HG03159 (cell line): ENCODE data around the gene THTPA.
"Not testable (repeated sequence)": the region's sequence is repeated elsewhere in the genome, so short reads cannot be mapped to it uniquely, and the experiment has no call there.

Source experiments
- ATAC-seq: cut with Tn5 transposase; IDR thresholded peaks from one replicate; pipeline ENCODE4 v1.9.1; 2021; ENCODE audit warnings: mild to moderate bottlenecking, moderate library complexity; ENCODE audit not compliant: unreplicated experiment

THTPA gene

GRCh38 chr14:23533652-23534435 lies 22.2 kb upstream of the THTPA start:
- no peak for ATAC-seq

- ATAC-seq, result no peak
Measured at GRCh38 chr14:23535943-23536342, 20.1 kb upstream of the THTPA start.

GRCh38 chr14:23536494-23536893 lies 19.6 kb upstream of the THTPA start:
- ATAC-seq, result no peak

GRCh38 chr14:23536906-23537305 lies 19.2 kb upstream of the THTPA start:
- ATAC-seq, result not testable (repeated sequence)

GRCh38 chr14:23537351-23538049 lies 18.6 kb upstream of the THTPA start:
- no peak for ATAC-seq

- ATAC-seq, result no peak
Measured at GRCh38 chr14:23538050-23538718, 17.9 kb upstream of the THTPA start.

- ATAC-seq, result no peak
Measured at GRCh38 chr14:23538785-23539184, 17.3 kb upstream of the THTPA start.

- no peak for ATAC-seq
Measured at GRCh38 chr14:23539248-23540140, 16.6 kb upstream of the THTPA start.

GRCh38 chr14:23540141-23540469 lies 16.0 kb upstream of the THTPA start:
- ATAC-seq, result no peak

GRCh38 chr14:23542261-23542660 lies 13.8 kb upstream of the THTPA start:
- ATAC-seq, result no peak

- ATAC-seq, result no peak
Measured at GRCh38 chr14:23543403-23543802, 12.7 kb upstream of the THTPA start.

- ATAC-seq, result no peak
Measured at GRCh38 chr14:23544511-23545447, 11.3 kb upstream of the THTPA start.

GRCh38 chr14:23545740-23546365 lies 10.2 kb upstream of the THTPA start:
- ATAC-seq, result no peak

GRCh38 chr14:23546450-23547035 lies 9.5 kb upstream of the THTPA start:
- ATAC-seq, result no peak

- no peak for ATAC-seq
Measured at GRCh38 chr14:23547924-23548323, 8.1 kb upstream of the THTPA start.

GRCh38 chr14:23548351-23549318 lies 7.4 kb upstream of the THTPA start:
- no peak for ATAC-seq

- ATAC-seq, result no peak
Measured at GRCh38 chr14:23550131-23550811, 5.8 kb upstream of the THTPA start.
